ENCODE results near the gene CRYL1. TPM values are rescaled to one million over a fixed set of nuclear protein-coding genes. Genes with fewer than 3 reads are reported as not detected.

Gene CRYL1
- total and polyA plus RNA-seq, 2 of the 13 experiments (the other 11 are each of a cell fraction or from before 2014, with no cell fraction given), result 57.2 to 115 TPM

GRCh38 chr13:20401931-20402856, 123.5 kb downstream of the CRYL1 start:
- Histone ChIP-seq H4K20me1 (ENCODE audit: insufficient read depth, low read length) (no peaks in the 10 kb centered on the region), H2AFZ (ENCODE audit: low read length) (no peak overlapping the region), H3K9me3 (ENCODE audit: low read length) (no peaks in the 10 kb centered on the region), H3K27me3 (ENCODE audit: control insufficient read depth in 1 of 2, insufficient read depth in 2 of 2, low read length in 2 of 2) (no peaks in the 10 kb centered on the region; a peak in 1 of 5 replicates), H3K36me3 (replicated peaks in 1 of 2; ENCODE audit: control insufficient read depth in 1 of 2, insufficient read depth in 2 of 2, low read length in 2 of 2) (peaks cover 0 to 7% of the 10 kb centered on the region in 2 experiments; a peak in 2 of 5 replicates), H3K27ac (ENCODE audit: extremely low read length, insufficient read depth, low read length) (no peak overlapping the region), H3K9ac (ENCODE audit: insufficient read depth, low read depth, low read length) (no peak overlapping the region), H3K4me2 (ENCODE audit: low read depth, low read length) (no peak overlapping the region), H3K4me3 (replicated peaks in 1 of 3; ENCODE audit: insufficient read depth in 1 of 3, low read depth in 2 of 3, low read length in 3 of 3) (no peak overlapping the region), H3K4me1 (ENCODE audit: insufficient read depth, low read length) (no peaks in the 10 kb centered on the region), H3K79me2 (ENCODE audit: insufficient read depth, low read length) (no peaks in the 10 kb centered on the region)
- BruUV-seq (replicated peaks), result no TSS peak
- WGBS (ENCODE audit: low lambda C conversion rate), result 95% methylated on average over 18 of the region's 21 CpGs
- CTCF ChIA-PET (ENCODE audit: low intra/inter-chr PET ratio, low total read pairs), result no interaction called here
- DNase-seq (ENCODE audit: low spot score), result no peak
- no peak for TF ChIP-seq PHF21A (CRISPR knock-in tag; IDR thresholded peaks at IDR 0.05)
- TF ChIP-seq ZSCAN30 (CRISPR knock-in tag; IDR thresholded peaks at IDR 0.05), result no peak
- no peak for TF ChIP-seq ARNT2 (CRISPR knock-in tag; IDR thresholded peaks at IDR 0.05; ENCODE audit: low read depth)
- TF ChIP-seq CENPBD1 (CRISPR knock-in tag; IDR thresholded peaks at IDR 0.05; ENCODE audit: borderline replicate concordance, low read depth), result no peak
- TF ChIP-seq RFX3 (CRISPR knock-in tag; IDR thresholded peaks at IDR 0.05), result no peak
- TF ChIP-seq TEAD2 (CRISPR knock-in tag; IDR thresholded peaks at IDR 0.05), result no peak
- TF ChIP-seq TOE1 (CRISPR knock-in tag; IDR thresholded peaks at IDR 0.05), result no peak
- intact Hi-C loops (cut with micrococcal nuclease; ENCODE audit: unreplicated experiment), result no loop called here
- no peak for FAIRE-seq
- POLR2A ChIA-PET, result no interaction called here
- in situ Hi-C loops (cut with HindIII; ENCODE audit: extremely low pct_ligation_motif_present, low pct_unique_long_range_greater_than_20kb), result no loop called here
- no peak; the same call in 2 of the 3 replicates for ATAC-seq

GRCh38 chr13:20401531-20401930, 124.1 kb downstream of the CRYL1 start:
- Histone ChIP-seq H3K4me3 (replicated peaks in 1 of 3; ENCODE audit: insufficient read depth in 1 of 3, low read depth in 2 of 3, low read length in 3 of 3) (no peak overlapping the region), H4K20me1 (ENCODE audit: insufficient read depth, low read length) (no peaks in the 10 kb centered on the region), H3K9ac (ENCODE audit: insufficient read depth, low read depth, low read length) (no peak overlapping the region), H3K27ac (ENCODE audit: extremely low read length, insufficient read depth, low read length) (no peak overlapping the region), H3K9me3 (ENCODE audit: low read length) (no peaks in the 10 kb centered on the region), H3K36me3 (replicated peaks in 1 of 2; ENCODE audit: control insufficient read depth in 1 of 2, insufficient read depth in 2 of 2, low read length in 2 of 2) (peaks cover 0 to 7% of the 10 kb centered on the region in 2 experiments; a peak in 2 of 5 replicates), H2AFZ (ENCODE audit: low read length) (no peak overlapping the region), H3K79me2 (ENCODE audit: insufficient read depth, low read length) (no peaks in the 10 kb centered on the region), H3K4me2 (ENCODE audit: low read depth, low read length) (no peak overlapping the region), H3K4me1 (ENCODE audit: insufficient read depth, low read length) (no peaks in the 10 kb centered on the region), H3K27me3 (ENCODE audit: control insufficient read depth in 1 of 2, insufficient read depth in 2 of 2, low read length in 2 of 2) (no peaks in the 10 kb centered on the region; a peak in 1 of 5 replicates)
- ChIA-PET CTCF (ENCODE audit: low intra/inter-chr PET ratio, low total read pairs) (no interaction called here), POLR2A (no interaction called here)
- FAIRE-seq (no peak), DNase-seq (ENCODE audit: low spot score) (no peak), ATAC-seq (no peak)
- intact Hi-C loops (cut with micrococcal nuclease; ENCODE audit: unreplicated experiment) (no loop called here), in situ Hi-C loops (cut with HindIII; ENCODE audit: extremely low pct_ligation_motif_present, low pct_unique_long_range_greater_than_20kb) (no loop called here)
- BruUV-seq (replicated peaks), result no TSS peak
- 88% methylated on average over 5 of the region's 5 CpGs for WGBS (ENCODE audit: low lambda C conversion rate)
- TF ChIP-seq ZNF772 (CRISPR knock-in tag; IDR thresholded peaks at IDR 0.05), result no peak
- no peak for TF ChIP-seq ZSCAN21 (CRISPR knock-in tag; IDR thresholded peaks at IDR 0.05; ENCODE audit: borderline replicate concordance)
- TF ChIP-seq ZNF33B (CRISPR knock-in tag; IDR thresholded peaks at IDR 0.05), result no peak
- no peak for TF ChIP-seq ZNF17 (CRISPR knock-in tag; IDR thresholded peaks at IDR 0.05)
- TF ChIP-seq ARHGAP35 (CRISPR knock-in tag; IDR thresholded peaks at IDR 0.05; ENCODE audit: borderline replicate concordance), result no peak
- no peak for TF ChIP-seq TRIM24 (CRISPR knock-in tag; IDR thresholded peaks at IDR 0.05)
- no peak for TF ChIP-seq IKZF1 (IDR thresholded peaks at IDR 0.05)
- TF ChIP-seq ZNF3 (CRISPR knock-in tag; IDR thresholded peaks at IDR 0.05), result no peak
- no peak for TF ChIP-seq ZNF513 (CRISPR knock-in tag; conservative IDR thresholded peaks at IDR 0.05)
- TF ChIP-seq EZH2 (conservative IDR thresholded peaks at IDR 0.05; ENCODE audit: low read depth, low read length), result no peak
- no peak for TF ChIP-seq KMT2B (CRISPR knock-in tag; IDR thresholded peaks at IDR 0.05)

Data from HepG2 (cell line).